HEK293 (cell line): ENCODE data around the gene SEMA6D.

Experiments used
- CTCF ChIA-PET: fragments of 350-600 bp; formaldehyde crosslinking; extraction: SDS; loops from one replicate; lab custom pipeline; 2021; ENCODE audit warnings: antibody characterized with exemption; lab: Yijun Ruan, JAX
- POLR2A ChIA-PET: fragments of 300-600 bp; formaldehyde crosslinking; extraction: SDS; loops from one replicate; lab custom pipeline; 2020; ENCODE audit warnings: antibody characterized with exemption, inconsistent platforms; lab: Yijun Ruan, JAX
- H3K27ac ChIP-seq: fragments of 200-500 bp; sonication (Bioruptor generic); 2 replicates; pipeline ENCODE4 v1.5.1; 2014; ENCODE audit warnings: low read depth, low read length, control low read depth, inconsistent platforms; ENCODE audit errors: extremely low read depth
- H3K36me3 ChIP-seq, 2 experiments: fragments of 200-500 bp in 1 of 2; sonication (Bioruptor generic) in 1 of 2; 1 replicate in 1 of 2; 2 replicates in 1 of 2; pipeline ENCODE4 v1.5.1; 2014 to 2017; ENCODE audit warnings: inconsistent platforms in 2 of 2, low read length in 2 of 2; ENCODE audit not compliant: control insufficient read depth in 2 of 2, insufficient read depth in 1 of 2
- H3K4me1 ChIP-seq: fragments of 200-500 bp; sonication (Bioruptor generic); 2 replicates; pipeline ENCODE4 v1.5.1; 2014; ENCODE audit warnings: mild to moderate bottlenecking, low read length, inconsistent platforms; ENCODE audit not compliant: control insufficient read depth, insufficient read depth
- H3K4me3 ChIP-seq: 2 replicates; pipeline ENCODE4 v1.5.1; 2011; ENCODE audit warnings: low read depth, mild to moderate bottlenecking, control low read depth, low read length, moderate library complexity
- H3K9me3 ChIP-seq: fragments of 200-500 bp; sonication (Bioruptor generic); 2 replicates; pipeline ENCODE4 v1.5.1; 2014; ENCODE audit warnings: low read depth, low read length, inconsistent platforms; ENCODE audit not compliant: control insufficient read depth, insufficient read depth
- HOXA7 ChIP-seq: sonication (generic); formaldehyde crosslinking; IDR thresholded peaks from 2 replicates; pipeline ENCODE4 v1.8.1; 2022; ENCODE audit warnings: missing genetic modification reagents, borderline replicate concordance
- KLF8 ChIP-seq: fragments of 450-650 bp; formaldehyde crosslinking; IDR thresholded peaks from 2 replicates; pipeline ENCODE4 v1.5.1; 2016; ENCODE audit warnings: missing biosample characterization, missing genetic modification characterization
- MEIS1 ChIP-seq: sonication (generic); formaldehyde crosslinking; IDR thresholded peaks from 2 replicates; pipeline ENCODE4 v1.8.1; 2022; ENCODE audit warnings: missing genetic modification reagents, mild to moderate bottlenecking, borderline replicate concordance
- MYNN ChIP-seq: fragments of 450-650 bp; formaldehyde crosslinking; IDR thresholded peaks from 2 replicates; pipeline ENCODE4 v1.5.1; 2016; ENCODE audit warnings: missing biosample characterization, missing genetic modification characterization, borderline replicate concordance
- OSR2 ChIP-seq: fragments of 450-650 bp; formaldehyde crosslinking; IDR thresholded peaks from 2 replicates; pipeline ENCODE4 v1.5.1; 2016; ENCODE audit warnings: missing biosample characterization, missing genetic modification characterization
- SP7 ChIP-seq: fragments of 450-650 bp; formaldehyde crosslinking; IDR thresholded peaks from 2 replicates; pipeline ENCODE4 v1.5.1; 2016; ENCODE audit warnings: missing biosample characterization, missing genetic modification characterization
- TCF7L2 ChIP-seq: IDR thresholded peaks from 2 replicates; pipeline ENCODE4 v1.6.1; 2011; ENCODE audit warnings: low read depth, mild to moderate bottlenecking, inconsistent platforms, low read length, moderate library complexity, borderline replicate concordance
- ZBTB6 ChIP-seq: fragments of 450-650 bp; formaldehyde crosslinking; IDR thresholded peaks from 2 replicates; pipeline ENCODE4 v1.5.1; 2017; ENCODE audit warnings: missing biosample characterization, missing genetic modification characterization
- ZFHX2 ChIP-seq: fragments of 450-650 bp; formaldehyde crosslinking; conservative IDR thresholded peaks from 2 replicates; pipeline ENCODE4 v1.5.1; 2016; ENCODE audit warnings: missing biosample characterization, missing genetic modification characterization
- ZNF112 ChIP-seq: fragments of 450-650 bp; formaldehyde crosslinking; IDR thresholded peaks from 2 replicates; pipeline ENCODE4 v1.5.0; 2017; ENCODE audit warnings: missing biosample characterization, missing genetic modification characterization
- ZNF155 ChIP-seq: fragments of 450-650 bp; formaldehyde crosslinking; IDR thresholded peaks from 2 replicates; pipeline ENCODE4 v1.5.1; 2016; ENCODE audit warnings: missing biosample characterization, missing genetic modification characterization
- ZNF239 ChIP-seq: fragments of 450-650 bp; formaldehyde crosslinking; IDR thresholded peaks from 2 replicates; pipeline ENCODE4 v1.5.1; 2016; ENCODE audit warnings: missing biosample characterization, missing genetic modification characterization
- ZNF280D ChIP-seq: fragments of 450-650 bp; formaldehyde crosslinking; IDR thresholded peaks from 2 replicates; pipeline ENCODE4 v1.5.1; 2016; ENCODE audit warnings: missing biosample characterization, missing genetic modification characterization
- ZNF404 ChIP-seq: fragments of 450-650 bp; formaldehyde crosslinking; IDR thresholded peaks from 2 replicates; pipeline ENCODE4 v1.5.1; 2017; ENCODE audit warnings: missing biosample characterization, missing genetic modification characterization
- ZNF449 ChIP-seq: fragments of 450-650 bp; formaldehyde crosslinking; IDR thresholded peaks from 2 replicates; pipeline ENCODE4 v1.5.1; 2017; ENCODE audit warnings: missing biosample characterization, mild to moderate bottlenecking, missing genetic modification characterization, moderate library complexity
- ZNF510 ChIP-seq: fragments of 450-650 bp; formaldehyde crosslinking; IDR thresholded peaks from 2 replicates; pipeline ENCODE4 v1.5.1; 2018; ENCODE audit warnings: mild to moderate bottlenecking, missing genetic modification characterization, missing biosample characterization; ENCODE audit not compliant: insufficient replicate concordance
- ZNF529 ChIP-seq: fragments of 450-650 bp; formaldehyde crosslinking; IDR thresholded peaks from 2 replicates; pipeline ENCODE4 v1.5.1; 2017; ENCODE audit warnings: missing genetic modification characterization, missing biosample characterization; ENCODE audit not compliant: insufficient replicate concordance
- ZNF549 ChIP-seq: fragments of 450-650 bp; IDR thresholded peaks from 2 replicates; pipeline ENCODE4 v1.5.1; 2018; ENCODE audit warnings: missing biosample characterization, missing genetic modification characterization, mild to moderate bottlenecking, inconsistent platforms, moderate library complexity
- ZNF629 ChIP-seq: fragments of 450-650 bp; formaldehyde crosslinking; IDR thresholded peaks from 2 replicates; pipeline ENCODE4 v1.5.1; 2017; ENCODE audit warnings: missing biosample characterization, missing genetic modification characterization
- ZNF664 ChIP-seq: fragments of 450-650 bp; formaldehyde crosslinking; IDR thresholded peaks from 2 replicates; pipeline ENCODE4 v1.5.1; 2016; ENCODE audit warnings: missing biosample characterization, missing genetic modification characterization
- ZSCAN16 ChIP-seq: fragments of 450-650 bp; formaldehyde crosslinking; IDR thresholded peaks from 2 replicates; pipeline ENCODE4 v1.5.1; 2016; ENCODE audit warnings: missing biosample characterization, missing genetic modification characterization
- TF ChIP-seq, protein P1 (sequence below): fragments of 450-650 bp; formaldehyde crosslinking; IDR thresholded peaks from 2 replicates; pipeline ENCODE4 v1.5.1; 2016; ENCODE audit warnings: missing biosample characterization, missing genetic modification characterization
- TF ChIP-seq, protein P2 (sequence below): fragments of 450-650 bp; formaldehyde crosslinking; IDR thresholded peaks from 2 replicates; pipeline ENCODE4 v1.5.1; 2017; ENCODE audit warnings: missing biosample characterization, missing genetic modification characterization

The SEMA6D gene

GRCh38 chr15:47804733-47805132 lies 87.4 kb downstream of the SEMA6D start (continued):
- TF ChIP-seq ZNF629 (tag by site-specific recombination) (no peak), TCF7L2 (no peak), MEIS1 (CRISPR knock-in tag) (no peak)

- H3K27ac ChIP-seq, result no peak overlapping the region
- ChIA-PET CTCF (interaction anchor here (0.6 kb wide), 1 partner anchor 9 kb away, joined by 3 read pairs; no protein-coding TSS in a partner anchor), POLR2A (no interaction called here)
- H3K9me3 ChIP-seq, result no peaks in the 10 kb centered on the region
- H3K4me3 ChIP-seq, result no peak overlapping the region
- H3K36me3 ChIP-seq, result no peaks in the 10 kb centered on the region
- H3K4me1 ChIP-seq, result no peaks in the 10 kb centered on the region
- no peak for TF ChIP-seq MYNN
- TF ChIP-seq OSR2, result peak; percentile 64; the same call in 1 of the 2 replicates
Observed at GRCh38 chr15:47806008-47806407, 88.7 kb downstream of the SEMA6D start.

DNA sequence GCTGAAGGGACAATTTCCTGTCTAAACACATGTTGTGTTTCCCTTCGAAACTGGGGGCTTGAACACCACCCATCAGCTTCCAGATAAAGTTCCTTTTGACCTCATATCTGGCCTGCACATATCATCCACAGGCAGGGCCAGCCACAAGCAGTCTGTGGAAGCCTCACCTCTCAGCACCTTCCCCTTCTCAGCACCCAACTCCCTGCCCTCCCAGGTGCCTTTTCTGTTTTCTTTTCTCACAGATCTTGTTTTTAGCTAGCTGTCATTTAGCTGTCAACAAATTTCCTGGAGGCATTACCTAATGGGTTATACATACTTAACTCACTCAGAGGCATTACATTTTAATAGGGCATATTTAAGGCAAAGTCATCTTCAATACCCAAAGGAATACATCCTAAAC lies 93.9 kb downstream of the SEMA6D start:
- ChIA-PET POLR2A (no interaction called here), CTCF (interaction anchor here (1.0 kb wide), 1 partner anchor 13 kb away, joined by 3 read pairs; no protein-coding TSS in a partner anchor)
- Histone ChIP-seq H3K27ac (no peak overlapping the region), H3K36me3 (no peaks in the 10 kb centered on the region), H3K4me1 (no peaks in the 10 kb centered on the region), H3K9me3 (no peaks in the 10 kb centered on the region), H3K4me3 (no peak overlapping the region)
- TF ChIP-seq ZNF155 (tag by site-specific recombination) (no peak), ZSCAN16 (tag by site-specific recombination) (no peak), MEIS1 (CRISPR knock-in tag) (no peak), ZNF239 (tag by site-specific recombination) (no peak), KLF8 (tag by site-specific recombination) (no peak), ZNF449 (tag by site-specific recombination) (no peak), ZNF404 (tag by site-specific recombination) (no peak), SP7 (tag by site-specific recombination) (no peak), ZNF280D (no peak), TCF7L2 (no peak), HOXA7 (CRISPR knock-in tag) (no peak), ZNF112 (tag by site-specific recombination) (no peak), ZNF529 (no peak), ZBTB6 (tag by site-specific recombination) (no peak), ZFHX2 (no peak), ZNF510 (no peak), ZNF549 (tag by site-specific recombination) (no peak), ZNF664 (tag by site-specific recombination) (no peak)
- TF ChIP-seq, protein P1, sequence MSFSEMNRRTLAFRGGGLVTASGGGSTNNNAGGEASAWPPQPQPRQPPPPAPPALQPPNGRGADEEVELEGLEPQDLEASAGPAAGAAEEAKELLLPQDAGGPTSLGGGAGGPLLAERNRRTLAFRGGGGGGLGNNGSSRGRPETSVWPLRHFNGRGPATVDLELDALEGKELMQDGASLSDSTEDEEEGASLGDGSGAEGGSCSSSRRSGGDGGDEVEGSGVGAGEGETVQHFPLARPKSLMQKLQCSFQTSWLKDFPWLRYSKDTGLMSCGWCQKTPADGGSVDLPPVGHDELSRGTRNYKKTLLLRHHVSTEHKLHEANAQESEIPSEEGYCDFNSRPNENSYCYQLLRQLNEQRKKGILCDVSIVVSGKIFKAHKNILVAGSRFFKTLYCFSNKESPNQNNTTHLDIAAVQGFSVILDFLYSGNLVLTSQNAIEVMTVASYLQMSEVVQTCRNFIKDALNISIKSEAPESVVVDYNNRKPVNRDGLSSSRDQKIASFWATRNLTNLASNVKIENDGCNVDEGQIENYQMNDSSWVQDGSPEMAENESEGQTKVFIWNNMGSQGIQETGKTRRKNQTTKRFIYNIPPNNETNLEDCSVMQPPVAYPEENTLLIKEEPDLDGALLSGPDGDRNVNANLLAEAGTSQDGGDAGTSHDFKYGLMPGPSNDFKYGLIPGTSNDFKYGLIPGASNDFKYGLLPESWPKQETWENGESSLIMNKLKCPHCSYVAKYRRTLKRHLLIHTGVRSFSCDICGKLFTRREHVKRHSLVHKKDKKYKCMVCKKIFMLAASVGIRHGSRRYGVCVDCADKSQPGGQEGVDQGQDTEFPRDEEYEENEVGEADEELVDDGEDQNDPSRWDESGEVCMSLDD (tag by site-specific recombination), result no peak
- TF ChIP-seq, protein P2, sequence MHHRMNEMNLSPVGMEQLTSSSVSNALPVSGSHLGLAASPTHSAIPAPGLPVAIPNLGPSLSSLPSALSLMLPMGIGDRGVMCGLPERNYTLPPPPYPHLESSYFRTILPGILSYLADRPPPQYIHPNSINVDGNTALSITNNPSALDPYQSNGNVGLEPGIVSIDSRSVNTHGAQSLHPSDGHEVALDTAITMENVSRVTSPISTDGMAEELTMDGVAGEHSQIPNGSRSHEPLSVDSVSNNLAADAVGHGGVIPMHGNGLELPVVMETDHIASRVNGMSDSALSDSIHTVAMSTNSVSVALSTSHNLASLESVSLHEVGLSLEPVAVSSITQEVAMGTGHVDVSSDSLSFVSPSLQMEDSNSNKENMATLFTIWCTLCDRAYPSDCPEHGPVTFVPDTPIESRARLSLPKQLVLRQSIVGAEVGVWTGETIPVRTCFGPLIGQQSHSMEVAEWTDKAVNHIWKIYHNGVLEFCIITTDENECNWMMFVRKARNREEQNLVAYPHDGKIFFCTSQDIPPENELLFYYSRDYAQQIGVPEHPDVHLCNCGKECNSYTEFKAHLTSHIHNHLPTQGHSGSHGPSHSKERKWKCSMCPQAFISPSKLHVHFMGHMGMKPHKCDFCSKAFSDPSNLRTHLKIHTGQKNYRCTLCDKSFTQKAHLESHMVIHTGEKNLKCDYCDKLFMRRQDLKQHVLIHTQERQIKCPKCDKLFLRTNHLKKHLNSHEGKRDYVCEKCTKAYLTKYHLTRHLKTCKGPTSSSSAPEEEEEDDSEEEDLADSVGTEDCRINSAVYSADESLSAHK (tag by site-specific recombination), result no peak
